NCI-H510A (cell line): ENCODE measurements around the gene TAC3.
"Not testable (repeated sequence)": the region's sequence is repeated elsewhere in the genome, so short reads cannot be mapped to it uniquely, and the experiment has no call there.

ENCODE experiments used
- DNase-seq: peaks from one replicate; lab custom pipeline; 2025; lab: John Stamatoyannopoulos, UW

TAC3 gene

DNA sequence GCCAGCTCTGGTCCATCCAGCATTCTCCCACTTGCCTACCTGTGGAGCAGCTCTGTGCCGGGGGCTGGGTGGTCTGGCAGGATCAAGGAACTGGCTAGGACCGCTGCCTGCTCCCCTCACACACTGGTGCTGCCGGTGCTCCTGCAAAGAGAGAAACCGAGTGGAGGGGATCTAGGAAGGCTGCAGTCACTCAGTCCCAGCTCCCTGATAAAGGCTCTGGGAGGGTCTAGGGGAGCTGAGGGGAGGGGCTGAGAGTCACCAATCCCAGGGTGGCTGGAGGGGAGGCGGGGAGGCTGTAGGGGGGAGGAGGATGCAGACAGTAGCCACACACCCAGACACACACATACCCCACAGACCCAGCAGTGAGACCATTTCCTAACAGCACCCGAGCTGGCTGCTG lies at the start of gene TAC3:
TAC3 (minus strand) TSS at position 182 of the 400 bp plus-strand sequence. CDS start 732 bp downstream, outside the sequence.
- no peak for DNase-seq

DNA sequence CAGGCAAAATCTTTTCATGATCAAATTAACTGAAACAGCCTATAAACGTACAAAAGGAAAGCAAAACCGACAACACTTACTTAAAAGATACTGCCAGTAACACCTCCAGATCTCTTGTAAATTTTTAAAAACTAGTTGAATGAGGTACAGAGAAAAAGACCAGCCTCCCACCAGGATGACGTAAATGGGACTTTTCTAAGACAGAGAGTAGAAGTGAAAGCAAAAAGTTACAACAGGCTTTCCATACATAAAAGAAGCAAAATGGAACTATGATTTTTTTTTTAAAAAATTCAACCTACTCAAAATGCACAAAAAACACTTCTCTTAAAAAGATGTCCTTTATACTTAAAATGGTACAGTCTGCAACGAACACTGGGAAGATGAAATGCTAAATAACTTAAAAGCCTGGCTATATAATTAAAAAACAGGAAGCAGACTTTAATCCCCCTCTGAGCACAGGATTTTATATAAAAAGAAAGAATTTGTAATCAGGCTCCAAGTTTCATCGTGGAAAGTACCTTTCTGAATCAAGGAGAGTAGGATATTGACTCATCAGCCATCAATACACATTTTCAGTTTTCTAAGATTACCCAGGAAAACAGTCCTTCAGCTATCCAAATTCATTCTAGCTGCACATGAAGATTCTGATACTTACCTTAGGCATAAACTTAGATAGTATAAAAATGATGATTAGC lies 47.8 kb upstream of the TAC3 start:
- DNase-seq = no peak

DNA sequence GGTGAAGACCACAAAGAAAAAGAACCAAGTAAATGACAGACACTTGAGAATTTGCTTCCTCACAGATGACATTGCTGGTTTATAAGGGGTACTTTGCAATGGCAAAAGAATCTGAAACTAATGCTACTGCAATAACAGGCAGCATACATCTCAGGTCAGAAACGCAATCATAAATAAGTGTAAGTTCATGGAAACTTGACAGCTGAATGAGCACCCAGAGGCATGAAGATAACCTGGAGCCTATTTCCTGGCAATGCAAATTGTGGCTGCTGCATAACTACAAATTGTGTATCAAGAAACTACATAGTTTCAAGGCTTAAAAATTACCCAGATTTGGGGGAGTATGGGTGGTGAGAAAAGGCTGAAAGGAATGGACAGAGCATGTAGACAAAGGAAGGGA lies 42.1 kb upstream of the TAC3 start:
- no peak for DNase-seq

DNA sequence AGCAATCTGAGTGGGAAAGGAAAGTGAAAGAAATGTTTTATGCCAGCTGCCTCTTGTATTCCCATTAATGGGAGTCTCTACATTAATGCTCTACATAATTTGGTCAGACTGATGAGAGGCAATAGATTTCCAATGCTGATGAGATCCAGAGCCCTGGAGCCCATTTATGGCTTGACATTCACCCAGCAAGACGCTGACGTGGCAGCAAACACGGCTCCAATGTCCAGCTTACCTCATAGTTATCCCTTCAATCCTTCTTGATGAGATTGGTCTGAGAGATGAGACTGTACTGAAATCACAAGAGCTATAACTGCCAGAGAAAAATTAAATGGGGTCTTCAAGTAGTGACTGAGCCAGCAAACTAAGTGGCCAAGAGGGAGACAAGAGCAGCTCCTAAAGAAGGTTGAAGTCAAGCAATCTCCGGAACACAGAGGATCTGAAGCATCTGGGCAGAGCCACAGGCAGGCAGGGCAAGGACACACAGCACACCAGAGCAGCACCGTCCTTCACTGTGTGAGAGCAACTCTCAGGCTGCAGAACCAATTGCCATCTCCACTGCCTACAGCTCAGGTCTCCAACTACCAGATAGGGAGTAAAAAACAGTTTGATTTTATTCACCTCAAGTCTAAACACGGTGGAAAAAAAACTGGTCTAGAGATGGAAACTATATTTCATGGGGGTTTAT lies 40.9 kb upstream of the TAC3 start:
- no peak for DNase-seq

DNA sequence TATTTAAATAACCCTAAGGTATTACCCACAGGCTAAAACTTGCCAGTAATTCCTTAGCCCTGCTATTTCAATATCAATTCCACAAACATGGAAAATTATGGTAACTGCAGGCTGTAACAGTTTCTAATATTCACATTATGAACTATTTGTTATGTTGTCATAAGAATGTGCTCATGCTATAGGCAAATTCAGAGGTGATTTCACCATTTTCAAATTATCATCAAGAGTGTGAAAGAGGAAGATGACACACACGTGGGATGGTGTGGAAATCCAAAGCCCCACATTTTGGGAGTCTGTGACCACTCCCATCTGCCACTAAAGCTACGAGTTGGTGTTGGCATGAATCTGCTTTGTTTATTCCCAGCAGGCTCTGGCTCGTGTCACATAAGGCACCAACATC lies 39.5 kb upstream of the TAC3 start:
- no peak for DNase-seq

DNA sequence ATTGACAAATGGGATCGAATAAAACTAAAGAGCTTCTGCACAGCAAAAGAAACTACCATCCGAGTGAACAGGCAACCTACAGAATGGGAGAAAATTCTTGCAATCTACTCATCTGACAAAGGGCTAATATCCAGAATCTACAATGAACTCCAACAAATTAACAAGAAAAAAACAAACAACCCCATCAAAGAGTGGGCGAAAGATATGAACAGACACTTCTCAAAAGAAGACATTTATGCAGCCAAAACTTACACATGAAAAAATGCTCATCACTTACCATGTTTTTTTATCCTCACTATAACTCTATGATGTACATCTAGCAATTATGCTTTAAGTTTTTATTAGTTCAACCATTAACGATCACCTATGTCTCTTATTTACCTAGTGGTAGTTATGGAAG lies 37.6 kb upstream of the TAC3 start:
- DNase-seq = not testable (repeated sequence)

DNA sequence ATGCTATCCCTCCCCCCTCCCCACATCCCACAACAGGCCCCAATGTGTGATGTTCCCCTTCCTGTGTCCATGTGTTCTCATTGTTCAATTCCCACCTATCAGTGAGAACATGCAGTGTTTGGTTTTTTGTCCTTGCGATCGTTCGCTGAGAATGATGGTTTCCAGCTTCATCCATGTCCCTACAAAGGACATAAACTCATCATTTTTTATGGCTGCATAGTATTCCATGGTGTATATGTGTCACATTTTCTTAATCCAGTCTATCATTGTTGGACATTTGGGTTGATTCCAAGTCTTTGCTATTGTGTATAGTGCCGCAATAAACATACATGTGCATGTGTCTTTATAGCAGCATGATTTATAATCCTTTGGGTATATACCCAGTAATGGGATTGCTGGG lies 36.8 kb upstream of the TAC3 start:
- not testable (repeated sequence) for DNase-seq

DNA sequence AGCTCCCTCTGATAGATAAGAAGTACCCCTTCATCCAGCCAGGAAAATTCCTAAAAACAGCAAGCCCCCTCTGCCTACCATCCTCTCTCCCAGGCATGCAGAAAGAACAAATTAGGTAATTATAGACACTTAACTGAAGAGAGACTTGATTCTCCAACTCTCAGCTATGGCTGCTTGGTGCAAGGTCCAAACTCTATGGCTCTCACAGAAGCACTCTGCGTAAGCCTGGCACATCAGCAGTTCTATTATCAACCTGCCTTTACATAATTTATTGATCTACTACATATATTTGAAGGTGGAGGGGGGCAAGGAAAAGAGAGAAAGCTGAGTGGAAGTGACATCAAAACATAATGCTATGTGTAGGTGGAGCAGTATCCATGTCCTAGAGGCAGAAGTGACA lies 34.7 kb upstream of the TAC3 start:
- DNase-seq = no peak

DNA sequence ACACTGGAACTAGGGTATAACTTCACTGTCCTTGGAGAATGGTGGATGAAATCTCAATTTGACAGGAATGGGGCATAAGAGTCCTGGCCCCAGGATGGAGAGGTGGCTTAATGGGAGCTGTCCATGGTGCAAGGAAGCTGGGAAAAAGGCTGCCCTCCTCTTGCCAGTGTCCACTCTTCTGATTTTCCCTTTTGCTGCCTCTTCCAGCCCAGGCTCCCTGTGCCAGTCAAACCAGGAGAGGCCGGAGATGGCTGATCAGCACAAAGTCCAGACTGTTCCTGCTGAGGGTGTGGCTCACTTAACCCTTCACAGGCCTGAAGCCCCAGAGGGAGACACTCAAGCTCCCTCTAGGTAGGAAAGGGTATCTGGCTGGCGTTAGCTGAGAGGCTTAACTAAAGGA lies 33.6 kb upstream of the TAC3 start, which contains the start of gene MYO1A:
MYO1A (minus strand) TSS at position 240 of the 400 bp plus-strand sequence. CDS start 1,806 bp downstream, outside the sequence.
- no peak for DNase-seq

DNA sequence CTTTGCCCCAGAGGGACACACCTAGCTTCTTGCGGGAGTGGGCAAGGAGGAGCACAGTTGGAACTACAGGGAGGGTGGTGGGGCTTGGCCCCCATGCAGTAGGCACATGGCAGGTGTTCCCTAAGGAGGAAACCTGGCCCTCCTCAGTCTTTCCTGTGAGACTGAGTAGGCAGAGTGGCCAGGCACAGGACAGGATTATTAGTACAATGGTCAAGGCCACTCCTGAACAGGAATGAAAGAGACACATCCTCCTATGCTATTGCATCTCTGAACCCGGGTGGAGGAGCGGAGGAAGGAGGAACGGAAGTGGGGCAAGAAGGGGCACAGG lies 32.8 kb upstream of the TAC3 start:
- DNase-seq = no peak

DNA sequence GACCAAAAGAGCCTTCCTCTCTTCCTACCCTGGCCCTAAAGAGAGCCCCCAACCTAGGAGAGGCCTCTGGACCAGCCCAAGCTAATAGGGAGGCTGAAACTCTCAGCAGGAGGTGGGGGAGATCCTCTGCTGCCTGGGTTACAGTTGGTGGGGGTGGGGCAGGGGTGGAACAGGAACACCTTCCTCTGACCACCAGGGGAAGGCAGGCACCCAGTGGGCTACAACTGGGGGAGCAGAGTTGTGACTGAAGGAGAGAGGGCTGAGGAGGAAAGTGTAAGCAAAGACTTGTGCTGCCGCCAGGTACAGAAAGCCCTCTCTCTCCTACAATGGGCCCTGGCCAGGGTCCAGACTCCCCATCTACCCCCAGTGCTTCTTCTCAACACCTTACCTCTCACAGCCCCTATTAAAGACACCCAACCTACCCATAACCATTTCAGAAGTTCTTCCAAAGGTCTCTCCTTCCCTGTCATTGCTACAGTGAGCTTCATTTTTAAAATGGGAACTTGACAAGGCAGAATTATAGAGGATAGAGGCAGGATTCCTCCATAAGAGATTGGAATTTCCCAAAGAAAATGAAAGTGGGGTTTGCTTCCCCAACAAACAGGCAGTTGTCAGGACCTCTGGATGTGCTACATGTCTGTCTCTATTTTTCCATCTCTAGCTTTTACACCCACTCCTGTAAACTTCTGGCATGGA lies 32.2 kb upstream of the TAC3 start:
- DNase-seq = no peak

DNA sequence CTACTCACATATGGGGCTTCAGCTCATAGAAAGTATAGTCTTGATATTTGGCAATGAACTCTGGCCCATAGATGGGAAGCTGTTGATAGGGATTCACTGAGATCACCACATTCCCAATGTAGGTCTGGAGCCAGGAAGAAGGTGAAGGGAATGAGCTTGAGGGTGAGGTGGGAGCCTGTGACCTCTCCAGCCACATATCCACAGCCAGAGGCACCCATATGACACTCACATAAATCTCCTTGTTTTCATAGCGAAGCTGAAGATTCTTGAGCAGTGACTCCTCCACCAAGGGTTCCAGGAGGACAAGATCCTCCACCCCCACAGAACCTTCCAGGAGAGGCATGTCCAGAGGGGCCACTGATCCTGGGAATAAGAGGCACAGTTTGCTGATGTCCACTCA lies 31.7 kb upstream of the TAC3 start:
- DNase-seq = no peak

DNA sequence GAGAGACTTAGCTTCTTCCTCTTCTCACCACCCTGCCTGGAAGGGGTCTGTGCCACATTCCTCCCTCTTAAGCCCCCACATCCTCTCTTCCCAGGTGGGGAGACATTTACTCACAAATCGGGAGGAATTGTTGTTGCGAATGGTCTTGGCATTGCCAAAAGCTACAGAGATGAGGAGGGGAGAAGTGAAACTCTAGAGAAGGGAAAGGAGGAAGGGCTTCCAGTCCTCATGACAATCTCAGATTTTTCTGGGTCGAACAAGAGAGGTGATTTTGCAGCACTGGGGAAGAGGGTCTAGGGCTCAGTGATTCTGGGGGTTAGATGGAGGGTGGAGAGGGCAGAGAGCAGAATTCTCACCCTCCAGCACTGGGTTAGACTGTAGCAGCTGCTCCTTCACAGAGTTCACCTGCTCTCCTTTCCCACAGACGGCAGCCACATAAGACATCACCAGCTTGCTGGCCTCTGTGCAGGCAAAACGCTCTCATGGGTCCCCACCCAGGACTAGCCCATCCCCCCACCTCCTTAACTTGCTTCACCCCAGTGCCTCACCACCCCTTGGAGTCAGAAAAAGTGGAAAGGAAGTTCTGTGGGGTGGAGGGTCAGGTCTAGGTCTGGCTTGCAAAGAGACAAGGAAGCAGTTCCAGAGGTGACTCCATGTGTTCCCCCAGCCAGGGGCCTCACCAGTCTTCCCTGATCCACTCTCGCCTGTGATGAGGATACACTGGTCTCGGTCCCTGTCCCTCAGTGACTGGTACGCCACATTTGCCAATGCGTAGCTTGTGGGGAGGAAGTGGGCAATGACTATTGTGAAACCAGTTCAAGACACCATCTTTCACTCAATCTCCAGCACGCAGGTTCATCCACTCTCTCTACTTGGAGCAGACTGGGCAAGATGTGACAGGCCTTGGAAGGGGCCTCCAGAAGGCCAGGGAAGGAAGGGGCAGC lies 30.9 kb upstream of the TAC3 start:
- no peak for DNase-seq

DNA sequence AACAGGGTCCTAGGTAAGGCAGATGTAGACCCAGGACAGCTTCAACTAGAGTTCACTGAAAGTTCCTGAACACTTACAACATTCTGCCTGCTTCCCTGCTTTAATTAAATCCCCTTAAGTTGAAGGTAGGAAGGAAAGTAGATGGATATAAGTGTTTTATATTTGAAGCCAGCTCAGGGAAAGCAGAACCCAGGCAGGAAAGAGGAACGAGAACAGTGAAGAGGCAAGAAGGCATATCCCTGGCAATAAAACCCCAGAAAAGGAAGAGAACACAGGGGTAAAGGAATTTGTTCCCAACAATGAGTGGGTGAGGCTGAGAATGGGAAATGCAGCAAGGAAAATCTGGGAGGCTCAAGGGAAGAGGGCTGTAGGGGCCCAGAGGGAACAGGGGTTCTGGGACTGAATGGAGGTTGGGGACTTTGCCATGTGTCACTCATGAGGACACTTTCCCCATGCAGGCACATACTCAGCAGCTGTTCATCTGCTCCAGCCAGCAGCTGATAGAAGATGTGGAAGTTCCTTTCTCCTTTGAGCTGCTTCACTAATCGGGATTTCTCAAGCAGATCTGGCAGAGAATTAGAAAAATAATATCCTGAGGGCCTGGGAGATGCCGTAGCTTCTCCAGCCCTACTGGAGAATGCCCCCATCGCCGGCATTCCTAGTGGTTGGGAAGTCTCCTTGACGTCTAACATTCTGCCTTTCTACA lies 29.9 kb upstream of the TAC3 start:
- no peak for DNase-seq

DNA sequence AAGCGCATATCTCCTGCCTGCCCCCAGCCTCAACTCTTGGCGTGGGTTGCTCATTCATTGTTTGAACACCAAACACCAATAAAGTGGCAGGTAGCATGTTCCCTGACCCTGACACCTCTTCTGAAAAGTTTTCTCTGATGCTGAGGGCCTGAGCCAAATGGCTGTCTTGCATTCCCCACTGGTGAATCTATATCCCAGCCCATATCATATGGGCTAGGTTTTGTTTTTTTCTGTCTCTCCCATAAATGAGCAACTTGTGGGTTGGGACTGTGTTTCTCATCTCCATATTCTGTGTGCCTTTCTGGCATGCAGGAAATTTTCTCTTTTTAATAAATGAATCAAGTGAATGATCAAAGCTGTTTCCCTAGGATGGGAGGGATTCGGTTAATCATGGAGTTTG lies 28.6 kb upstream of the TAC3 start:
- DNase-seq = no peak

DNA sequence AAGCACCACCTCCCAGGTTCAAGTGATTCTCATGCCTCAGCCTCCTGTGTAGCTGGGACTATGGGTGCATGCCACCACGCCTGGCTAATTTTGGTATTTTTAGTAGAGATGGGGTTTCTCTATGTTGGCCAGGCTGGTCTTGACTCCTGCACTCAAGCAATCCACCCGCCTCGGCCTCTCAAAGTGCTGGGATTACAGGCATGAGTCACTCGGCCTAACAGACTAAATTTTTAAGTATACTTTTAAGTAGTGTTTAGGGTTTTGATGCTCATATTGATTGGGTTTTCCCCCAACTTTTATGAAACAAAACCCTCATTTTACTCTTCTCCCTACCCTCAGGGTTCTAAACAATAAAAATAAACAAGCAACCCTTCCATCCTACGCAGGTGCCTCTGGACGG lies 28.1 kb upstream of the TAC3 start:
- DNase-seq = no peak

DNA sequence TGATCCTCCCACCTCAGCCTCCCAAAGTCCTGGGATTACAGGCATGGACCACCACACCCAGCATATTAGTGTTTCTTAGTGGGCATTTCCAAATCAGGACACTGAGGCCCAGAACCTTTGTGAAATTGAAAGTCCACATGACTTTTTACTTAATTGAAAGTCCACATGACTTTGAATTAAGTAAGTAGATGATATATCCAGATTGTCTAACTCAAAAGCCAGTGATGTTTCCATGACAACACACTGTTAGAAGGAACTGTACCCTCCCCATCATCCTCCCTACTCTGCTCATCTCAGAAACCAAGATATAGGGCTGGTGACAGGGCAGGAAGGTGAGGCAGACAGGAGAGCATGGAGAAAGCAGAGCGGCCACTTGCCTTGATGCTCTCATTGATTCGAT lies 26.4 kb upstream of the TAC3 start:
- no peak for DNase-seq

DNA sequence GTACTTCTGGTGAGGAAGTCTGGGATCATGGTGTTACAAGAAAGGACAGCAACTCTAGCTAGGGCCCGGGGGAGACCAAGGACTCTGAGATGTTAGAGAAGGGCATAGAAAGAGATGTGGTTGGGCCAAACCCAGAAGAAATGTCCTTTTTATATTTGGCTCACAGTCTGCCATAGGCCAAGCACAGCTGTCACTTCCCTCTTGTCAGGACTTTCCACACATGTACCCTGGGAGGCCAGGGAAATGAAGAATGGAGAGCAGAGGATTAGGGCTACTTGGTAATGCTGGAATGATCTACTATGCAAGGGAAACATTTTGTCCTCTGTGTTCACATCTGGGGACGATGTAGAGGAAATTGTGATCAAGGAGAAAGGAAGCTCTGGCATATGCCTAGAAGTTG lies 24.4 kb upstream of the TAC3 start:
- no peak for DNase-seq

DNA sequence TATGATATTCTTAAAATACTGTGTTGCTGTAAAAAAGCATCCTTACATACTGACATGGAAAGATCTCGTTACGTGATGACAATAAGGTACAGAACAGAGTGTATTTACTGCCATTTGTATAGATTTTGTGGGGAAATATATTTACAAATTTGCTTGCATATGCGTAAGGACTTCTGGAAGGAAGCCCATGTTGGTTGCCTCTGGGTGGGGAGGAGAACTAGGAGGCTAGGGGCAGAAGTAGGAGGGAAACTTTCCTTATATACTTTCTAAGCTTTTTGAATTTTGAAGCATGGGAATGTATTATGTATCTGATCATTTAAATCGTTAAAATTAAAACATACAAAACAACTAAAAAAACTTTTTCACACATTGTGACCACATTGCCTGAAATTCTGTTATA lies 23.9 kb upstream of the TAC3 start:
- no peak for DNase-seq

DNA sequence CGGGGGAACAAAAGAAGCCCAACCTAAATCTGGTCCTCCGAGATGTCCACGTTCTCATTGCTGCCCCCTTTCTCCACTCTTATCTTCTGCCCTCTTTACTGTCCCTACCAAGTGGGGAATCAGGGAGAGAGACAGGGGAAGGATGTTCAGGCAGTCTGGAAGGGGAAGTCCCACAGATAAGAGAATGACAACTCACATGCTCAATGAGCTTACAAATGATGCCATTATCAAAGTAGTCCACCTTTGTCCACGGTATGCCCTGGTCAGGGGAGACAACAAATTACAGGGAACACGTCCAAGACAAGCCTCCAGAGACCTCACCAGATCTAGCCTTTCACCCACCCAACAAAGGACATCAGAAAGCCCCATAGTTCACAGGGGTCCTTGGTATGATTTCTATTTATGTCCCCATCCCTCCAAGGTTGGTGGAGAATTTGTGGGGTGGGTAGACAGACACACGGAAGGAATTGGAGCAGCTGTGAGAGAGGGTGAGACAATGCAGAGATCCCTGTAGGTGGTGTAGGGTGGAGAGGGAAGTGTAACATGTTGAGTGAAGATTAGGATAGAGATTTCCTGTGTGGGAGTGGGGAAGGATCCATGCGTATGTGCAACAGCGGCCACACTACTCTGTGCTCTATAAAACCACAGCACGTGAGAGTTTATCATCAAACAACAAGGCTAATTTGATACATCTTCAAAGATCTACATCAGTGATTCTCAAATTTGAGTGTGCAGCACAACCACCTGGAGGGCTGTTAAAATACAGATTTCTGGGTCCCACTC lies 22.9 kb upstream of the TAC3 start:
- no peak for DNase-seq

DNA sequence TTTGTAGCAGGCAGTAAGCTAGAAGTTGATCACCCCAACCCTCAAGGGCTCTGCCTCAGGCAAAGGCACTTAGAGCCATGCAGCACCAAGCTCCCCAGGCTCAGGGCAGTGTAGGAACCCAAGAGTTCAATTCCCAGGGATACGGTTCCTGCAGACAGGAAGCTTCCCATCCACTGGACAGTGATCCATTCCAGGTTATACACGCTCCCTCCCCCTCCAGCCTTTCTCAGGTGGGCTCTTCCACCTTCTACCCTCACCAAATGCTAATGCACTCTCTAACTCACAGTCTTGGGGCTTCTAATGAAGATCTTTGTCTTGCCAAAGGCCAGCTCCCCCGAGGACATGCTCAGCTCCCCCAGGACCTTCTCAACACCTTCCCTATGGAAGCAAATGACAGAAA lies 20.9 kb upstream of the TAC3 start:
- no peak for DNase-seq
